Activated CD8-positive, alpha-beta memory T cell treated with anti-CD3 and anti-CD28 coated beads for 24 hours (primary cell): ENCODE results near the gene MMP20.
"Not testable (repeated sequence)": the region's sequence is repeated elsewhere in the genome, so short reads cannot be mapped to it uniquely, and the experiment has no call there.

Experiments used
- DNase-seq: peaks from one replicate; pipeline ENCODE4 v3.0.0-alpha.2; 2020

MMP20 gene

GRCh38 chr11:102625177-102625576, at the start of gene MMP20:
TSS of gene MMP20 (minus strand) at chr11:102625332. CDS start at chr11:102625319, 13 bp downstream.
- no peak for DNase-seq

GRCh38 chr11:102669664-102670063, 44.5 kb upstream of the MMP20 start:
- no peak for DNase-seq

- DNase-seq: no peak
Observed at GRCh38 chr11:102666331-102666957, 41.3 kb upstream of the MMP20 start.

- no peak for DNase-seq
Observed at GRCh38 chr11:102664001-102664752, 39.0 kb upstream of the MMP20 start.

GRCh38 chr11:102662607-102663006, 37.5 kb upstream of the MMP20 start:
- no peak for DNase-seq

- DNase-seq: no peak
Observed at GRCh38 chr11:102661040-102661439, 35.9 kb upstream of the MMP20 start.

- DNase-seq: no peak
Observed at GRCh38 chr11:102656528-102656927, 31.4 kb upstream of the MMP20 start.

- DNase-seq: no peak
Observed at GRCh38 chr11:102655547-102655946, 30.4 kb upstream of the MMP20 start.

GRCh38 chr11:102654761-102655160, 29.6 kb upstream of the MMP20 start:
- no peak for DNase-seq

GRCh38 chr11:102653744-102654291, 28.7 kb upstream of the MMP20 start:
- DNase-seq: no peak

GRCh38 chr11:102647430-102647829, 22.3 kb upstream of the MMP20 start:
- no peak for DNase-seq

GRCh38 chr11:102643941-102644340, 18.8 kb upstream of the MMP20 start:
- no peak for DNase-seq

GRCh38 chr11:102640946-102641345, 15.8 kb upstream of the MMP20 start:
- no peak for DNase-seq

GRCh38 chr11:102639656-102640055, 14.5 kb upstream of the MMP20 start:
- DNase-seq: no peak

GRCh38 chr11:102637731-102638130, 12.6 kb upstream of the MMP20 start:
- DNase-seq: no peak

GRCh38 chr11:102633385-102634026, 8.4 kb upstream of the MMP20 start:
- no peak for DNase-seq

- no peak for DNase-seq
Observed at GRCh38 chr11:102632026-102632425, 6.9 kb upstream of the MMP20 start.

- no peak for DNase-seq
Observed at GRCh38 chr11:102630598-102631448, 5.7 kb upstream of the MMP20 start.

GRCh38 chr11:102629908-102630307, 4.8 kb upstream of the MMP20 start:
- DNase-seq: not testable (repeated sequence)

- no peak for DNase-seq
Observed at GRCh38 chr11:102626676-102627075, 1.5 kb upstream of the MMP20 start.

GRCh38 chr11:102623998-102624397, 1.1 kb downstream of the MMP20 start:
- no peak for DNase-seq

GRCh38 chr11:102623128-102623527, 2.0 kb downstream of the MMP20 start:
- no peak for DNase-seq

GRCh38 chr11:102622258-102622657, 2.9 kb downstream of the MMP20 start:
- DNase-seq: no peak
